ENCODE results near the gene SPOCK1.

SPOCK1 gene

DNA sequence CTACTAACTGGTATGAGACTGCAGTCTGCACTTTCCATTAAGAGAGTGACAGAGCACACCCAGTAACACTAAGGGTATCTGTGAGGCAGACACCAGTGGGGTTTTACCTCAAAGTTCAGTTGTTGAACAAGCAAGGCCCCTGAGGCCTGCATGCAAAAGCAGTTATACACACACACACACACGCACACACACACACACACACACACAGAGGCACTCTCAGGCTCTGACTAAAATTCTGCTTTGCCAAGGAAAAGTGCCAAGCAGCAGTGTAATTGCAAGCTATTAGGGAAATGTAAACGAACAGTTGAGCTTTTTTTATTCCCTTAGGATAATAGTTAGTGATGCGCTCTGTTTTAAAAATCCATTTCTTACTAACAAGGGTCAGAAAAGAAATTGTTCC is 377.1 kb downstream of the SPOCK1 start:
- Histone ChIP-seq H3K27ac (no peak overlapping the region), H3K4me2 (no peak overlapping the region), H3K4me1 (ENCODE audit: low read depth, poor library complexity, severe bottlenecking) (no peaks in the 10 kb centered on the region), H3K4me3 (IDR thresholded peaks at IDR 0.05; ENCODE audit: insufficient read depth, low read depth, low read length) (no peak overlapping the region), H2AFZ (ENCODE audit: low read depth) (no peak overlapping the region), H3K36me3 (ENCODE audit: insufficient read depth) (no peaks in the 10 kb centered on the region), H4K20me1 (ENCODE audit: insufficient read depth) (no peaks in the 10 kb centered on the region), H3K9ac (no peak overlapping the region), H3K27me3 (ENCODE audit: insufficient read depth, low read depth) (no peaks in the 10 kb centered on the region), H3K79me2 (ENCODE audit: insufficient read depth, low read depth) (no peaks in the 10 kb centered on the region)
- TF ChIP-seq CTCF (conservative IDR thresholded peaks at IDR 0.05; ENCODE audit: low read depth, low read length): no peak

DNA sequence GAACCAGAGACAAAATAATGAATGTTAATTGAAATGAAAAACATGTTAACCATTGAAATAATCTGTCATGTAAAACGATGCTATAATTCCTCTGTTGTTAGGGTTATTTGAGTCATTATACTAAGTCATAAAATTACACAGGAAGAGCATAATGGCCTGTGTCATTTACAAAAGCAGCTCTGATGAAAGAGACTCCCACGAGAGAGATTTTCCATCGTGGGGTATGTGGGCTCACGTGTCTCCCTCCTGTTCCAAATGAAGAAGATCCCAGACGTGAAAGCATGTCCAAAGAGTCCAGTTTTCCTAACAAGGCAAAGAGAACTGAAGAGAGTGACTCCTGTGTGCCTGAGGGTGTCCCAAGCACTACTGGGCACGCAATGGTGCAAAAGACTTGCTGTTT is 379.8 kb downstream of the SPOCK1 start:
- Histone ChIP-seq H3K4me2 (no peak overlapping the region), H3K27ac (no peak overlapping the region), H4K20me1 (ENCODE audit: insufficient read depth) (no peaks in the 10 kb centered on the region), H3K9ac (no peak overlapping the region), H3K4me3 (IDR thresholded peaks at IDR 0.05; ENCODE audit: insufficient read depth, low read depth, low read length) (no peak overlapping the region), H3K4me1 (ENCODE audit: low read depth, poor library complexity, severe bottlenecking) (no peaks in the 10 kb centered on the region), H3K27me3 (ENCODE audit: insufficient read depth, low read depth) (no peaks in the 10 kb centered on the region), H2AFZ (ENCODE audit: low read depth) (no peak overlapping the region), H3K79me2 (ENCODE audit: insufficient read depth, low read depth) (no peaks in the 10 kb centered on the region), H3K36me3 (ENCODE audit: insufficient read depth) (no peaks in the 10 kb centered on the region)
- no peak for TF ChIP-seq CTCF (conservative IDR thresholded peaks at IDR 0.05; ENCODE audit: low read depth, low read length)

GRCh38 chr5:137118629-137119028 is 380.5 kb downstream of the SPOCK1 start:
- Histone ChIP-seq H2AFZ (ENCODE audit: low read depth) (no peak overlapping the region), H3K4me3 (IDR thresholded peaks at IDR 0.05; ENCODE audit: insufficient read depth, low read depth, low read length) (no peak overlapping the region), H3K79me2 (ENCODE audit: insufficient read depth, low read depth) (no peaks in the 10 kb centered on the region), H3K4me2 (no peak overlapping the region), H3K4me1 (ENCODE audit: low read depth, poor library complexity, severe bottlenecking) (no peaks in the 10 kb centered on the region), H3K36me3 (ENCODE audit: insufficient read depth) (no peaks in the 10 kb centered on the region), H3K9ac (no peak overlapping the region), H3K27me3 (ENCODE audit: insufficient read depth, low read depth) (no peaks in the 10 kb centered on the region), H3K27ac (no peak overlapping the region), H4K20me1 (ENCODE audit: insufficient read depth) (no peaks in the 10 kb centered on the region)
- no peak for TF ChIP-seq CTCF (conservative IDR thresholded peaks at IDR 0.05; ENCODE audit: low read depth, low read length)

- Histone ChIP-seq H3K36me3 (ENCODE audit: insufficient read depth) (no peaks in the 10 kb centered on the region), H3K4me2 (no peak overlapping the region), H3K27ac (no peak overlapping the region), H3K79me2 (ENCODE audit: insufficient read depth, low read depth) (no peaks in the 10 kb centered on the region), H2AFZ (ENCODE audit: low read depth) (no peak overlapping the region), H4K20me1 (ENCODE audit: insufficient read depth) (no peaks in the 10 kb centered on the region), H3K9ac (no peak overlapping the region), H3K27me3 (ENCODE audit: insufficient read depth, low read depth) (no peaks in the 10 kb centered on the region), H3K4me1 (ENCODE audit: low read depth, poor library complexity, severe bottlenecking) (no peaks in the 10 kb centered on the region), H3K4me3 (IDR thresholded peaks at IDR 0.05; ENCODE audit: insufficient read depth, low read depth, low read length) (no peak overlapping the region)
- no peak for TF ChIP-seq CTCF (conservative IDR thresholded peaks at IDR 0.05; ENCODE audit: low read depth, low read length)
Measured at GRCh38 chr5:137115152-137115551, 384.0 kb downstream of the SPOCK1 start.

- H3K4me1 ChIP-seq (ENCODE audit: low read depth, poor library complexity, severe bottlenecking): no peaks in the 10 kb centered on the region
- no peak overlapping the region for H3K4me3 ChIP-seq (IDR thresholded peaks at IDR 0.05; ENCODE audit: insufficient read depth, low read depth, low read length)
- H3K4me2 ChIP-seq: no peak overlapping the region
- no peak overlapping the region for H3K27ac ChIP-seq
- no peaks in the 10 kb centered on the region for H3K27me3 ChIP-seq (ENCODE audit: insufficient read depth, low read depth)
- no peak for TF ChIP-seq CTCF (conservative IDR thresholded peaks at IDR 0.05; ENCODE audit: low read depth, low read length)
- H3K79me2 ChIP-seq (ENCODE audit: insufficient read depth, low read depth): no peaks in the 10 kb centered on the region
- H2AFZ ChIP-seq (ENCODE audit: low read depth): no peak overlapping the region
- no peak overlapping the region for H3K9ac ChIP-seq
- H3K36me3 ChIP-seq (ENCODE audit: insufficient read depth): no peaks in the 10 kb centered on the region
- no peaks in the 10 kb centered on the region for H4K20me1 ChIP-seq (ENCODE audit: insufficient read depth)
Measured at GRCh38 chr5:137114529-137114928, 384.6 kb downstream of the SPOCK1 start.
